Measurements from ENCODE around the gene CIBAR2.

- TF ChIP-seq SMC3 (conservative IDR thresholded peaks at IDR 0.05; ENCODE audit: insufficient read depth, low read depth, low read length) (no peak), ZNF639 (CRISPR knock-in tag; conservative IDR thresholded peaks at IDR 0.05 in 1 of 2, IDR thresholded peaks at IDR 0.05 in 1 of 2) (no peak), SRSF9 (IDR thresholded peaks at IDR 0.05; ENCODE audit: borderline replicate concordance, low read depth, low read length) (no peak), HEY1 (CRISPR knock-in tag; IDR thresholded peaks at IDR 0.05; ENCODE audit: borderline replicate concordance) (no peak)
Observed at GRCh38 chr16:85149776-85150175, 37.5 kb upstream of the CIBAR2 start.

All from K562 (cell line).